Upper lobe of right lung (tissue), 1 donor: Measurements from ENCODE around the gene CD8B2. TPM values are rescaled to one million over a fixed set of nuclear protein-coding genes. Genes with fewer than 3 reads are reported as not detected.

Experiments
- ATAC-seq: fragments of 200-7000 bp; cut with Tn5 transposase; one replicate; pipeline ENCODE4 v1.9.1; 2020; ENCODE audit warnings: mild to moderate bottlenecking, moderate library complexity
- DNase-seq: peaks from one replicate; pipeline ENCODE4 v3.0.0-alpha.2; 2020
- H3K27ac ChIP-seq: fragments of 200-600 bp; one replicate; pipeline ENCODE4 v1.8.0; 2022
- H3K27me3 ChIP-seq: fragments of 200-600 bp; one replicate; pipeline ENCODE4 v1.8.0; 2022; ENCODE audit warnings: mild to moderate bottlenecking
- H3K36me3 ChIP-seq: fragments of 200-600 bp; one replicate; pipeline ENCODE4 v1.8.0; 2022
- H3K4me1 ChIP-seq: fragments of 200-600 bp; one replicate; pipeline ENCODE4 v1.8.0; 2022
- H3K4me3 ChIP-seq: fragments of 200-600 bp; one replicate; pipeline ENCODE4 v1.8.0; 2022; ENCODE audit warnings: mild to moderate bottlenecking
- H3K9me3 ChIP-seq: fragments of 200-600 bp; one replicate; pipeline ENCODE4 v1.8.0; 2022
- CTCF ChIP-seq: fragments of 200-600 bp; IDR thresholded peaks from one replicate; pipeline ENCODE4 v1.8.0; 2022; ENCODE audit warnings: antibody characterized with exemption
- intact Hi-C: fragments of 100-400 bp; cut with DNase I; formaldehyde crosslinking; loops from one replicate; pipeline ENCODE4 v1.11.0; 2022
- total RNA-seq: library from RNA; stranded (reverse); fragmentation: NEBNext Ultra II Directional; extraction: Animal tissue kit (Norgen Biotek cat#: 25700); gene quantifications from one replicate; pipeline ENCODE4 v1.2.1, GENCODE V29; 2021
- donor health status: DM: no; HTN: yes; CAD: no; lungs with severe emphysema.

Gene CD8B2
- total RNA-seq, 1 donor from 2014 or later = not detected

GRCh38 chr2:106537791-106538191 is 50.6 kb downstream of the CD8B2 start:
- no peaks in the 10 kb centered on the region for H3K36me3 ChIP-seq
- ATAC-seq = peak; percentile 50
- peak overlapping the region; percentile 58 for H3K27ac ChIP-seq
- no peak for TF ChIP-seq CTCF
- H3K4me1 ChIP-seq = no peaks in the 10 kb centered on the region
- no peaks in the 10 kb centered on the region for H3K9me3 ChIP-seq
- no peak overlapping the region for H3K4me3 ChIP-seq
- intact Hi-C loops = no loop called here
- H3K27me3 ChIP-seq = no peaks in the 10 kb centered on the region
- no peak for DNase-seq

GRCh38 chr2:106540886-106541285 is 53.7 kb downstream of the CD8B2 start:
- no peaks in the 10 kb centered on the region for H3K27me3 ChIP-seq
- intact Hi-C loops = loop anchor here (5.0 kb wide), 1 partner anchor 309 kb away; no protein-coding TSS in a partner anchor

GRCh38 chr2:106541333-106541732 is 54.2 kb downstream of the CD8B2 start:
- Histone ChIP-seq H3K36me3 (no peaks in the 10 kb centered on the region), H3K4me1 (no peaks in the 10 kb centered on the region), H3K27ac (no peak overlapping the region), H3K27me3 (no peaks in the 10 kb centered on the region), H3K4me3 (no peak overlapping the region), H3K9me3 (no peaks in the 10 kb centered on the region)
- ATAC-seq (no peak), DNase-seq (no peak)
- no peak for TF ChIP-seq CTCF
- intact Hi-C loops = loop anchor here (5.0 kb wide), 1 partner anchor 309 kb away; no protein-coding TSS in a partner anchor

More at GRCh38 chr2:106540886-106541285, 53.7 kb downstream of the CD8B2 start:
- Histone ChIP-seq H3K9me3 (no peaks in the 10 kb centered on the region), H3K4me1 (no peaks in the 10 kb centered on the region), H3K4me3 (no peak overlapping the region), H3K27ac (no peak overlapping the region), H3K36me3 (no peaks in the 10 kb centered on the region)
- ATAC-seq (no peak), DNase-seq (no peak)
- TF ChIP-seq CTCF = no peak

- Histone ChIP-seq H3K4me1 (no peaks in the 10 kb centered on the region), H3K27me3 (peaks cover 7% of the 10 kb centered on the region), H3K36me3 (no peaks in the 10 kb centered on the region), H3K4me3 (peak overlapping the region; percentile 26), H3K9me3 (no peaks in the 10 kb centered on the region), H3K27ac (no peak overlapping the region)
- intact Hi-C loops = loop anchor here (5.0 kb wide), 1 partner anchor 311 kb away; no protein-coding TSS in a partner anchor
- DNase-seq (peak; percentile 78), ATAC-seq (peak; percentile 95)
- TF ChIP-seq CTCF = peak; percentile 97
Measured at GRCh38 chr2:106542746-106543359, 55.7 kb downstream of the CD8B2 start.

GRCh38 chr2:106545007-106545406 is 57.8 kb downstream of the CD8B2 start:
- Histone ChIP-seq H3K4me3 (no peak overlapping the region), H3K4me1 (no peaks in the 10 kb centered on the region), H3K36me3 (no peaks in the 10 kb centered on the region), H3K27me3 (peaks cover 10% of the 10 kb centered on the region), H3K9me3 (no peaks in the 10 kb centered on the region), H3K27ac (no peak overlapping the region)
- intact Hi-C loops = no loop called here
- ATAC-seq = no peak
- DNase-seq = no peak
- TF ChIP-seq CTCF = no peak
